K562 (cell line): ENCODE results near the gene KLF2.

Experiments
- FOXP1 ChIP-seq: sonication (generic); formaldehyde crosslinking; IDR thresholded peaks from 2 replicates; pipeline ENCODE4 v1.8.0; 2022; ENCODE audit warnings: mild to moderate bottlenecking, missing genetic modification reagents
- MAFF ChIP-seq: IDR thresholded peaks from 2 replicates; pipeline ENCODE4 v1.6.1; 2012; ENCODE audit warnings: low read length, improper control_type of control experiment
- NBN ChIP-seq: fragments of 450-650 bp; IDR thresholded peaks from 2 replicates; pipeline ENCODE4 v1.6.1; 2016; ENCODE audit warnings: low read depth, mild to moderate bottlenecking
- POLR2A ChIP-seq: fragments of 450-650 bp; conservative IDR thresholded peaks from 2 replicates; pipeline ENCODE4 v1.6.1; 2016
- RAD21 ChIP-seq, 2 experiments: fragments of 250-450 bp in 1 of 2; fragments of 450-650 bp in 1 of 2; sonication (Bioruptor Pico) in 1 of 2; formaldehyde crosslinking in 1 of 2; IDR thresholded peaks in 1 of 2; conservative IDR thresholded peaks in 1 of 2; 2 replicates each; pipeline versions ENCODE4 v1.4.0 to v1.8.0; 2020 to 2022; ENCODE audit warnings: mild to moderate bottlenecking in 2 of 2, moderate library complexity in 1 of 2
- SAFB2 ChIP-seq: fragments of 200-400 bp; formaldehyde crosslinking; IDR thresholded peaks from 2 replicates; pipeline ENCODE4 v1.6.1; 2018; ENCODE audit warnings: borderline replicate concordance, low read length, low read depth, moderate library complexity; ENCODE audit not compliant: severe bottlenecking
- SMAD1 ChIP-seq: fragments of 150-350 bp; IDR thresholded peaks from 2 replicates; pipeline ENCODE4 v1.6.1; 2014; ENCODE audit warnings: low read length, low read depth; ENCODE audit not compliant: partially characterized antibody

GRCh38 chr19:16361926-16362325 lies 37.3 kb downstream of the KLF2 start:
- TF ChIP-seq SMAD1 (no peak), MAFF (no peak), SAFB2 (no peak), FOXP1 (no peak), NBN (no peak), RAD21 (CRISPR knock-in tag; conservative IDR thresholded peaks at IDR 0.05 in 1 of 2, IDR thresholded peaks at IDR 0.05 in 1 of 2) (no peak), POLR2A (no peak)
